ENCODE data around the gene DDX1.
A peak's percentile ranks its signal among the peaks of the same experiment; 100 is the strongest.
"Not testable (repeated sequence)": the region's sequence is repeated elsewhere in the genome, so short reads cannot be mapped to it uniquely, and the experiment has no call there.

Gene DDX1

DNA sequence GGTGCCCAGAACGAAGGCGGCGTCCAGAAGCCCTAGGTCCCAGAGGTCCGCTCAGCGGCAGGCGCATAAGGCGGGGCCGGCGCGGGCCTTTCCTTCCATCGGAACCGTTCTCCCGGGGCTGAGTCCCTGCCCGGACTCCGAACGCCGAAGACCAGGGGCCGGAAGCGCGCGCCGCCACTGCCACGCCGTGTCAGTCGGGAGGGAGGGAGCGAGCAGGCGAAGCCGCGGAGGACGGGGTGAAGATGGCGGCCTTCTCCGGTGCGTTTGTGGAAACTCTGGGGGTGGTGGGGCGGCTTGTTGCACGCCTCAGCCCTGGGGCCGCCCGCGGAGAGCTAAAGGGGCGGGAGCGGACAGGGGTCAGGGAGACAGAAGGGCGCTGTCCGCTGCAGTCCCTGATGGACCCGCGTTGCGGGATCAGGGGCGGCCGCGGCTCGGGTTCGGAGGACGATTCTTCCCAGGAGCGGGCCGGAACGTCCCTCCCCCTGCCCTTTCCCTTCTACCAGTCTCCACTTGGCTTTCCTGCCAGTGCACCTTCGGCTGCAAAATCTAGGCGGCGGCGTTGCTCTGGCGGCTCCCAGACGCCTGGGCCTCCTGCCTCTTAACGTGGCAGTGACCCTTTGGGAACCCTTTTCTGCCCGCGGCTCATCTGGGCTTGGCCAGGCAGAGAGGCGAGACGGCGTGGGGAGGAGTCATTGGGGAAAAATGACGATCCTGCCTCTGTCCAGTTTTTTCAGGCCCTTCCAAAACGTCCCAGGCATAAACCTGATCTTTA, at the start of gene DDX1:
Gene DDX1 (plus strand): TSS at position 177 of the 772 bp plus-strand sequence. CDS start 66 bp downstream, at position 243.
- DNase-seq (ENCODE audit: low read depth, low spot score) = no peak

DNA sequence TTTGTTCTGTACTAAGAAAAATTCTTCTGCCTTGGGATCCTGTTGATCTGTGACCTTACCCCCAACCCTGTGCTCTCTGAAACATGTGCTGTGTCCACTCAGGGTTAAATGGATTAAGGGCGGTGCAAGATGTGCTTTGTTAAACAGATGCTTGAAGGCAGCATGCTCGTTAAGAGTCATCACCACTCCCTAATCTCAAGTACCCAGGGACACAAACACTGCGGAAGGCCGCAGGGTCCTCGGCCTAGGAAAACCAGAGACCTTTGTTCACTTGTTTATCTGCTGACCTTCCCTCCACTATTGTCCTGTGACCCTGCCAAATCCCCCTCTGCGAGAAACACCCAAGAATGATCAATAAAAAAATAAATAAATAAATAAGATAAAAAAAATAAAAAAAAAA, 49.4 kb upstream of the DDX1 start:
- DNase-seq (ENCODE audit: low read depth, low spot score) = not testable (repeated sequence)

DNA sequence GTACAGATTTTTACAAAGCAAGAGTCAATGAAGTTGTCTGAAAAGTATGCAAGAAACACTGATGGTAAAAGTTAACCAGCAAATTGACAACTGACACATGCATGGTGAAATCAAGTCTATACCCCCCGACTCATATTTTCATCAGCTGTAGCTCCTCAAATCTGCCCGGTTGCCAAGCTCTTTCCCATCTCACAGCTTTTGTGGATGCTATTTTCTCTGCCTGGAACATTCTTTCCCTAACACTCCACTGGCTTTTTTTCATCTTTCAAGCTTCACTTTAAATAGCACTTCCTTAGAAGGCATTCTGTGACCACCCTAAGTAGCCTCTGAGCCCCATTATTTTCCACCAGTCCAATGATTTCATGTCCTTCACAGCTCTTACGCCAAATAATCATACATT, 48.6 kb upstream of the DDX1 start:
- no peak for DNase-seq (ENCODE audit: low read depth, low spot score)

DNA sequence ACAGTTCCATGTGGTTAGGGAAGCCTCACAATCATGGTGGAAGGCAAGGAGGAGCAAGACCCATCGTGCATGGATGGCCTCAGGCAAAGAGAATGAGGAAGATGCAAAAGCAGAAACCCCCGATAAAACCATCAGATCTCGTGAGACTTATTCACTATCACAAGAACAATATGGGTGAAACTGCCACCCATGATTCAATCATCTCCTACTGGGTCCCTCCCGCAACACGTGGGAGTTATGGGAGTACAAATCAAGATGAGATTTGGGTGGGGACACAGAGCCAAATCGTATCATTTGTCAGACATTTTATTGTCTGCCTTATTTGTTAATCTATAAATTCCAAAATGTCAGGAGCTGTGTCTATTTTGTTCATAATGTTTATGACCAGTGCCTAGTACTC, 48.1 kb upstream of the DDX1 start:
- DNase-seq (ENCODE audit: low read depth, low spot score) = no peak

DNA sequence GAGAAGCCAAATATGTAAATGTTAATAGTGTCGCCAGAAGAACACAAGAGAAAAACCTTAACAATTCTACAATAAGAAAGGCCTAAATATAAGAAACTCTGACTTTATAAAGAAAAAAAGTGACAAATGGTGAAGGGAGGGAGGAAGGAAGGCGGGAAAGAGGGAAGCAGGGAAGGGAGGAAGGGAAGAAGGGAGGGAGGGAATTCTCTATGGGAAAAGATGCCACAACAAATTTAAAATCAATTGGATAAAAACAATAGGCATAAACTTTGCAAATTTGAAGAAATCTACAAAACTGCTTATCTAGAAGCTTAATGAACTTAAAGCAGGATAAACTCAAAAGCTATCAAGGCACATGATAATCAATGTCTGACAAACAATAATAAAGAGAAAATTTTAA, 47.4 kb upstream of the DDX1 start:
- no peak for DNase-seq (ENCODE audit: low read depth, low spot score)

DNA sequence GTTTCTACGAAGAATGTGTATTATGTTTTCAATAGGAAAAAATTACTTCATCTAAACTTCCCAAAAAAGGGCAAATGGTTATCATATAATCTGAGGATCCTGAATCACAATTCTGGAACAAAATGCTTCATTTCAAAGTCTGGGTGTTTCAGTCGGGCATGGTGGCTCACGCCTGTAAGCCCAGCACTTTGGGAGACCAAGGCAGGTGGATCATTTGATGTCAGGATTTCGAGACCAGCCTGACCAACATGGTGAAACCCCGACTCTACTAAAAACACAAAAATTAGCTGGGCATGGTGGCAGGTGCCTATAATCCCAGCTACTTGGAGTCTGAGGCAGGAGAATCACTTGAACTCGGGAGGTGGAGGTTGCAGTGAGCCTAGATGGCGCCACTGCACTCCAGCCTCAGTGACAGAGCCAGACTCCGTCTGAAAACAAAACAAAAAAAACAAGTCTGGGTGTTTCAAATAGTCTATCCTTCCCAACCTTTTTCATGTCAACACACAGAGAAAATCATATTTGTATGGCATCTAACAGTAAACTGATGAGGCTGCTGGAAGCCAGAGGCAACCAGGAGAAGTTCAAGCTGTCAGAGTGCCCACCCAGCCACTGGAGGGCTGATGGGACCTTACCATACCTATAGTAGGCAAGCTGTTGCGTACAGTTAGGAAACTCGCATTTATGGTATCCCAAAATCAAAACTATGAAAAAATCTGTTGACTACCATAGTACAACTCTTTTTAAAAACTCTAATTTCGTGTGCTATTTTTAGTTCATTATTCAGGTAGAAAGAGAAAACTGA, 45.2 kb upstream of the DDX1 start:
- DNase-seq (ENCODE audit: low read depth, low spot score) = no peak

DNA sequence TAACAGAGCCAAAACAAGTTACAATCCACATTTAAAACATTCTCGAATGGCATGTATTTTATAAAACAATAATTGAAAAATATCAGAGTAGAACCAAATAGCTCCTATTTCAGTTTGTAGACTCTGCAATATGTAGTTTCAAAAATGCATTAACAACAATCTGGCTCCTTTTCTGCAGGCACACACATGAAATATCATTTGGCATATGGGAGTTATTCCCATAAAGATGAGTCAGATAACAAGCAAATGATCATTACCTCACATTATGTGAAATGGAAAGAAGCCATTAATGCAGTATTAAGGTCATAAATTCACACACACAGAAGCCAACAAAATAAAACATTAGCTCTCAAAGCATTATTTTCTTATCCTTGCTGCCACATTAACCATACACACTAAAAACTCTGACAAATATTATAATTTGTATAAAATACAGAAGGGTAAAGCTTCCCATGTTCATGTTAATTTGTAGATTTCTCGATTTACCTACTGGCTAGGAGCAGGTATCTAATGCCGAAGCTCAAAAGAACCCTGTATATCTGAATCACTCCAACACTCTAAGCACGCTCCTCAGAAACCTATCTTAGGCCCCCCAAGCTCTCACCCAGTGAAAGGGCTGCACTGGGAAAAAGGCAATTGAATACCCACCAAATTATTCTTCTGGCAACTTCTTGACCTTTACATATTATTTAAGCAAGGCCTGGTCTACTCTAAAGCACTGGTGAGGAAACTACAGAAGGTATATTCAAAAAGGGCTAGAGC, 44.4 kb upstream of the DDX1 start:
- no peak for DNase-seq (ENCODE audit: low read depth, low spot score)

DNA sequence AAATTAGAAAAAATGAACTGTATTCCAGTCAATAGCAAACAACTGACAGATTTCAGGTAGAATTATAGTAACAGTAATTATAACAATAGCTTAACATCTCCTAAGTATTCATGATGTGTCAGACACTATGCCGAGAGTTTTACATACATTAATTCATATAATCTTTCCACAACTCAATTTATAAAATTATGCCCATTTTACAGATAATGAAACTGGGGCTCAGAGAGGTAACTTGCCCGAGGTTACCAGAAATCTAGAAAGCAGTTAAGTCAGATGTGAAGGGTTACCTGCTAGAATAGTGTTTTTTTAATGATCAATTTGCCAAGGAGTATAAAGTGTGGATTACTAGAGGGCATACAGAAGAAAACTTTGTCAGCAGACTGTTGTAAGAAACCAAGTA, 42.7 kb upstream of the DDX1 start:
- DNase-seq (ENCODE audit: low read depth, low spot score) = no peak

DNA sequence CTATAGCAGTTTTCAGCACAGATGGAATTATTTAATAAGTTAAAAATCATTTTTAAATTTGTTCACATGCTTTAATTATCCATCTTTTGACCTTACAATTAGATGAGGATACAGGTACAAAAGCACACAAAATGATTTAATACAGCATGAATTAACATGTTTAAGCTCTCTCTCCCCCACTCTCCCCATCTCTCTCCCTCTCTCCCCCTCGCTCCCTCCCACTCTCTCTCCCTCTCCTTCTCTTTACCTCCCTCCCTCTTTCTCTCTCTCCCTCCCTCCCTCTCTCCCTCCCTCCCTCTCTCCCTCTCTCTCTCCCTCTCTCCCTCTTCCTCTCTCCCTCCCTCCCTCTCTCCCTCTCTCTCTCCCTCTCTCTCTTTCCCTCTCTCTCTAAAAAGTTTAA, 38.1 kb upstream of the DDX1 start:
- no peak for DNase-seq (ENCODE audit: low read depth, low spot score)

DNA sequence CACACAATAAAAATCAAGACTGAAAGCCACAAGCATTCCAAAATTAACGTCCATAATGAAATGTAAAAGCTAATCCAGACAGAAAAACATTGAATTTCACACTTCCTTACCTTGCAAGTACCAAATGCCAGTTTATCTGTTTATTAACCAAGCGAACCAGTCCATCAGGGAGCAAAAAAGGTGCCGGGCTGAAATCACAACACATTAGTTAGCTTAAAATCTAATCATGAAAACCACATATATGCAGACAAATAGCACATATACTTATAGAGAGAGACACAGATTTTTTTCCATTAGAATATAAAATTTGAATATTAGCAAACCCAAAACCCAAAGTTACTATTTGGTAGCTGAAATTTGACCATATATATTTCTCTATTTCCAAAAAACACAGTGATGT, 37.7 kb upstream of the DDX1 start:
- DNase-seq (ENCODE audit: low read depth, low spot score) = no peak

DNA sequence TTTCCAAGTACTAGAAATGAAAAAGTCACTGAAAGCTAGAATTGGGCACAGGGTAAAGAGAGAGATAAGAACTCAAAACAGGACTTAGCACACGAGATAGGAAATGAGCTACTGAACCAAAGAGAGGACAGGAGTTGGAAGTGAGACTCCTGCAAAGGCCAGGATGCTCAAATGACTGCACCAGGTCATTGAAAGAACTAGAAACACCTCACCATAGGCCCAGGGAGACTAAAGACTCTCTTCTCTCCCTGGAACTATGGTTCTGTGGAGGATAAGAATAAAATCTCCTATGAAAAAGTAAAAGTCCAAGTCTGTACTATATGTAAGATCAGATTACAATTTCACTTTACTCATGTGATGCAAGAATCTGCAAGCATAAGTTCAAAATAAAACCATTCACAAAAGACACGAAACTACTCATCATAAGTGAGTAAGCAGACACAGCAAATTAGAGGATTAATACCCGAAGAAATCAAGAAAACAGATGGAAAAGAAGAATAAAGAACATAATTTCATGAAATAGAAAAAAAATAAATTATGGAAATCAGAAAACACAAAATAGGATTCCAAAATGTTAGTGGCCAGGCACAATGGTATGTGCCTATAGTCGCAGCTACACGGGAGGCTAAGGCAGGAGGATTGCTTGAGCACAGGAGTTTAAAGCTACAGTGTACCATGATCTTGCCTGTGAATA, 37.0 kb upstream of the DDX1 start:
- no peak for DNase-seq (ENCODE audit: low read depth, low spot score)

DNA sequence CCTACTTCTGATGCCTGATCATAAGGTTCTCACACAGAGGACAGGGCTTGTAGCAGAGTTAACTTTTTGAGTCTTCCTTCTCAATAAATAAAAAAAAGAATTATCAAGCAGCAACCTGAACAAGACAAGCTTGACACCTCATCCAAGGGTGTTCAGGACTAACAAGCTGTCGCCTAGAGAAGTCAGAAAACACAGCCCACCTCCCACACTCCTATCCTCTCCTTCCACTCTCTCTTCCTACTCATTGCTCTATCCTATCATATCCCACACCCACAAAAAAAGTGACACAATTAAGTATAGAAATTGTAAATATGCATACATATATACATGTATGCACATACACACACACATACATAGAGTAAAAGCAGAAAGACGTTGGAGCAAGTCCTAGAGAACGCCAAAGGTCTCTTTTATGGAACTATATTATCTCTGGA, 35.9 kb upstream of the DDX1 start:
- no peak for DNase-seq (ENCODE audit: low read depth, low spot score)

DNA sequence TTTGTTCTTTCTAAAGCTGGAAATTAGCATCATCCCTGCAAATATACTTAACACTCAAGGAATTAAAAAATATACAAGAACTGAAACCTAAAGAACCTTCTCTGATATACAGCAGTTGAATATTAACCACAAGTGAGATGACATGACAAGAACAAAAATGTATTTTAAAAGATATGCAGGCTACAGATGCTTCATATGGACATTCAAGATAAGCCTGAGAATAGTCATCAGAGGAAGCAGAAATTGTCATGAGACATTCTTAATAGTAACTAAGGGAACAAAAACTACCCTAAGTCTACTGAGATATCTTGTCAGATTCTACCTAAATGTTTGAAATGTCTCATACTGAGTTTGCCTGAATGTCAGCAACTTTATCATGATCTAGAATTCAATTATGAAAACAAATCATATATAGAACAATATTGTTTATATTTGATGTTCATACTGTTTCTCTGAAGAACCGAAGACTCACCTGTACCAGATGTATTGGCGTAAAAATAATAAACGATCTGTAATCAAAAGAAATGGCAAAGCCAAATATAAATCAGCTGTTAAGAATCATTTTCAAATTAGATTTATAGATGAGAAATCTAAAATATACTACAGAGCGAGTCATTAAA, 35.2 kb upstream of the DDX1 start:
- DNase-seq (ENCODE audit: low read depth, low spot score) = no peak

DNA sequence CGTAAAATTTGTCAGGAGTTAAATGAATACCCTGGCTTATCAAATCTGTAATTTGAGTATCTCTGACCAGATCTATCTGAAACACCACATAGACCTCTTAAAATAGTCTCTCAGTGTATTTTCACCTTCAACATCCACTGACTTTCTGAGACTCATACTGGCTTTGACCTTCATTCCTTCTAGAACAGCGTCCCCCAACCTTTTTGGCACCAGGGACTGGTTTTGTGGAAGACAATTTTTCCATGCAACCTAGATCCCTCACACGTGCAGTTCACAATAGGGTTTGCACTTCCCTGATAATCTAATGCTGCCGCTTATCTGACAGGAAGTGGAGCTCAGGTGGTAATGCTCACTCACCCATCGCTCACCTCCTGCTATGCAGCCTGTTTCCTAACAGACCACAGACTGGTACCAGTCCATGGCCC, 33.8 kb upstream of the DDX1 start:
- no peak for DNase-seq (ENCODE audit: low read depth, low spot score)

DNA sequence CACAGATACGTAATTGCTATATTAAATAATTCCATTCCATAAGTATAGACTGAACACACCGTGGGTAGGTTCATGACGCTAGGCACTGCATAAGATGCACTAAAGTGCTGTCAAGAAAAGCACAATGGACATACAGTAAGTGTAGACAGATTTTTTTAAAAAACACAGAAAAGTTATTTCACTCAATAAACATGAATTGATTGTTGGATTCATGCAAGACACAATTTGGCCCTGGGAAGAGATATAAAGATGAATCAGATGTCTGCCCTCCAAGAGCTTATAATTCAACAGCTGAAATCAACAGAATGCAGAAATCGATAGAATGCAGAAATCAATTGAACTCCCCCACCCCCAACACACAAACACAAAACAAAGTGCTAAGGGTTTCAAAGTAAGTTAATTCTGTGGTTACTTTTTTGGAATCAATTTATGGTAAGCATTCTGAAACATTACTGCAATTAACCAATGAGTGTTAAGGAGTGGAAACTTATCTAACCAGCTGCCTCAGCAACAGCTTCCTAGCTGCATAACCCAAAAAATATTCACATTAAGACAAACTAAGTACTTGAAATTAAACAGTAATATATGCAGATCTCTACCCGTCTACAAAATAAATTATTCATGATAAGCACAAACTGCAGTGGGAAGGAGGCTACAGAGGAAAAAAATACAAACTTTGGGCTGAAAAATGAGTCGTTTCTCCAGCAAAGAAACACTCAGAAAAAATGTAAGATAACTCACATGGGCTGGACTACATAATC, 32.1 kb upstream of the DDX1 start:
- DNase-seq (ENCODE audit: low read depth, low spot score) = no peak

DNA sequence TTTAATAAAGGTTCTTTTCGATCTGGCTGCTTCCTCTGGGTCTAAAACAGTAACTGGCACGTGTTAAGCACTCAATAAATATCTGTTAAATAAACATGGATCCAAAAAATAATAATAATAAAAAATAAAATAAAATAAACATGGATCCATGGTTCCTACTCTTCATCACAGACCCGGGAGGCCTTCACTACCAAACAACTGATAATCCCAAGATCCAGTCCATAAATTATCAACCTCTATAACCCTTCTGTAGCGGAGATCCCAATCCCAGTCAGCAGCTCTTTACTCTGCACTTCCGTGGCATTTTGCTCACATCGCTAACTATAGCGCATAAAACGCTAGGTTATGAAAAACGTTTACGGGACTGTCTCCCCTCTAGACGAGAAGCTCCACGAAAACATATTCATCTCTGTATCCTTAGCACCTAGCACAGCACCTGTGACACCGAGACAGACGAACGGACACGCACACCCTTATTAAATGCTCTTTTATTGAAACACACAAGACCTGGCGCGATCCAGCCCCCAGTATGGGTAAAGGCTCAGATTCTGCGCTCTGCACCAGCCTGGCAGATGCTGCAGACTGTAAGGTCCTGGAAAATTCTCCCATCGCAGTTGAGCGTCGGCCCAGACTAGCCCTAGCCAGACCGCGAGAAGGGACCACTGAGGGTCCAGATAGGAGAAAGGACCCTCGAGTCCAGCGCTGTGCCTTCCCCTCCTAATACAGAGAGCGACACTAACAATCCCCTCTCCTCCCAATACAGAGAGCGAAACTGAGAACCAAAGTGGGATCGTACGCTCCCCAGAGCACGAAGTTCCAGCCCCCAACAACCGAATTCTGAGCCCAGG, 31.3 kb upstream of the DDX1 start:
- DNase-seq (ENCODE audit: low read depth, low spot score) = no peak

DNA sequence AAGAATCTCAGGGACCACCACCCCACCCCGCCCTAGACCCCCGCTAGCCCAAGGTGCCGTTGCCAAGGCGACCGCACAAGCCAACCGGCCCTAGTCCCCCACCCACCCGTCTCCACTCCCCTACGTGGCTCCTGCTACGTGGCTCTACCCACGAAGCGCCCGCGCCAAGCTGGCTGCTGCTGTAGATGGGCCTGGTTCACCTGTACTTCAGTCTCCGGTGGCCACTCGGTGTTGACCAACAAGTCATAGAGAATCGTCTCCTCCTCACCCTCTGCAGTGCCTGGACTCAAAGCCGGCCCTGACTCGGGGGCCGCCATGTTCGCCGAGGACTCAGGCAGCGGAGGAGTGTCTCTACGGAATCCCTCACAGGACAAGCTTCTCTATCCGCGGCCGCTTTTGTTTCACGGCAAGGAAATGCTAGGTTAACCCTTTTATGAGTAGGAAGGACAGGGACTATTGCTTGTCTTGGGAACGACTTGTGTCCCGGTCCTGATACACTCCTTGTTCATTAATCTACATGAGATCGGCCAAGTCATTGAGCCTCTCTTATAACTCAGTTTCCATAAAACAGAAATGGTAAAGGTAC, 30.6 kb upstream of the DDX1 start, which contains the start of gene NBAS:
Gene NBAS (minus strand): TSS at position 347 of the 586 bp plus-strand sequence. CDS start 30 bp downstream, at position 317.
- peak; percentile 71 for DNase-seq (ENCODE audit: low read depth, low spot score)

DNA sequence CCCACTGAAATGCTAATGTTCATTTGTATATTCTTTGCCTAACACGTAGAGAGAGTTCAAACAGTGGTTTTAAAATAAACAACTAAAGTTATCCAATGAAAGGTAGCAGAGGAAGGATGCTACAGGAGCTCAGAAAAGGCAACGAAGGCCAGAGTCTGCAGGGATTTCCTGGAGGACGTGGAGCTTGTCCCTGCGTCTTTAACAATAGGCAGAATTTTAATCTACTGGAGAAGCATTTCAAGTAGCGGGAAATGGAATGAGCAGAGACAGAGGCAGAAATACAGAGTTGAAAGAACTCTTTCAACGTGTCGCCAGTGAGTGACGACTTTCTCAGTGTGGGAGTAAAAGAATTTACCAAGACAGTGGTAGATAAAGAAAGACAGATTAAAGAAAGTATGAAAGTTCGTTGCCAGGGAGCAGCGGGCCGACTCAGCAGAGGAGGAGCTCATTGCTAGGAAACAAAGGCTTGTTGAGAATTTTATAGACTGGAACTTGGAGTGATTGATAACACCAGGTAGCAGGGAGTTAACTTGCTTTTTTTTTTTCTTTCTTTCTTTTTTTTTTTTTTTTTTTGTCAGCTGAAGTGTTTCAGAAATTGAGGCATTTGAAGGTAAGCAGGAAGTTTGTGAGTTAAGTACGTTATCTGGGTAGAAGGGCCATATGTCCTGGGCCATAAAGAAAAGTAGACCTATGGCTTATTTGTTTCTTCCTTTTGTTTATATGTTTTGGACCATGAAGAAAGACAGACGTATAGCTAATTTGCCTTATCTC, 29.9 kb upstream of the DDX1 start:
- DNase-seq (ENCODE audit: low read depth, low spot score) = no peak

Data from iPS DF 19.7 (cell line).